Measurements from ENCODE around the gene SGMS2.
"Not testable (repeated sequence)": the region's sequence is repeated elsewhere in the genome, so short reads cannot be mapped to it uniquely, and the experiment has no call there.

SGMS2 gene

GRCh38 chr4:107926875-107927274, 102.1 kb downstream of the SGMS2 start:
- not testable (repeated sequence) for H3K18ac ChIP-seq (ENCODE audit: low read depth in 1 of 2, low read length in 2 of 2); H3K36me3 ChIP-seq (ENCODE audit: control insufficient read depth in 1 of 2, insufficient read depth in 2 of 2, low read depth in 1 of 2, low read length in 2 of 2); H3K27me3 ChIP-seq (ENCODE audit: control insufficient read depth in 1 of 2, insufficient read depth in 1 of 2, low read length in 2 of 2); H4K91ac ChIP-seq (ENCODE audit: low read length); H2AFZ ChIP-seq (ENCODE audit: low read depth, low read length); H3K4me2 ChIP-seq (ENCODE audit: low read length, poor library complexity, severe bottlenecking); H3K27ac ChIP-seq (ENCODE audit: low read length, poor library complexity, severe bottlenecking); H2BK5ac ChIP-seq (ENCODE audit: low read depth, low read length, poor library complexity, severe bottlenecking); H3K4ac ChIP-seq (ENCODE audit: low read depth in 1 of 2, low read length in 2 of 2); H2AK5ac ChIP-seq (ENCODE audit: low read length, severe bottlenecking); H2BK12ac ChIP-seq (ENCODE audit: low read length in 2 of 2); H3K4me1 ChIP-seq (ENCODE audit: control insufficient read depth, insufficient read depth, low read depth, low read length); H3K23ac ChIP-seq (ENCODE audit: low read length in 2 of 2); H4K8ac ChIP-seq (ENCODE audit: low read length); H2BK15ac ChIP-seq (ENCODE audit: low read depth, poor library complexity, severe bottlenecking); H3K4me3 ChIP-seq (ENCODE audit: insufficient read depth in 1 of 2, low read depth in 1 of 2, low read length in 2 of 2); H3K79me1 ChIP-seq (replicated peaks; ENCODE audit: low read length, poor library complexity, severe bottlenecking); H3K9me3 ChIP-seq (ENCODE audit: control insufficient read depth, low read length); H3K9ac ChIP-seq (ENCODE audit: low read length); DNase-seq; H3K14ac ChIP-seq (ENCODE audit: low read length in 2 of 2); H2BK120ac ChIP-seq (ENCODE audit: low read depth, low read length)
- WGBS, result no CpG with 5 or more reads among the region's 4 CpGs

DNA sequence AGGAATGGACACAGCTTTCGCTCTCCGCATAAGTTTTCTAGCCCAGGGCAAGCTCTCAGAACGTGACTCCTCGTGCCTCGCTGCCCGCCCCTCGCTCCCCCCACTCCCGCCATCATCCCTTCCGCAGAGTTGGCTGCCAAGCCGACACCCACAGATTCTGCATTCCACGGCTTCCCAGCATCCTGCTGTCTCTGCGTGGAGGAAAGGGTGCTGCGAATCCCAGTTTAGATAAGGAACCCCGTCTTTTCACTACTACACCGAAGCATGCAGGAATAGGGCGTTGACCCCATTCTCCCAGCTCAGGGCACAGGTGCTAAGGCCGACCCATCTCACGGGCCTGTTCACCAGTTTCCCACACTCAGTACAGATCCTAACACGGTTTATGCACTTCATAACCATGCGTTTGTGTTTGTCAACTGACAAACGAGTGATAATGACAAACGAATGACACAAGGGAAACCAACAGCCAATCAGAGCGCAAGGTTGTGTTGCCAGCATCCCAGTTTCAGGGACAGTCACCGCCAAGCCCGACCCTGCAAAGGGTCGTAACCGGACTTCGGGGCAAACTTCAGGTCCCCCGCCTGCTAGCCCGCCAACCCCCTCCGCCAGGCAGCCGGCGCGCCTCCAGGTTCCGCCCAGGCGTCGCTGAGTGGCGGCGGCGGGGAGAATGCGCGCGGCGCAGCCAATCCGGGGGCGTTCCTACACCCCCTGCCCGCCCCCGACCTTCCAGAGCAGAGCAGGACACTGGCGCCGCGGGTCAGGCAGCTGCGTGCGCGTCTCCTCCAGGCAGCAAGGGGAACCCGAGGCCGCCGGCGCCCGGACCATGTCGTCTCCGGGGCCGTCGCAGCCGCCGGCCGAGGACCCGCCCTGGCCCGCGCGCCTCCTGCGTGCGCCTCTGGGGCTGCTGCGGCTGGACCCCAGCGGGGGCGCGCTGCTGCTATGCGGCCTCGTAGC, 106.4 kb downstream of the SGMS2 start, which contains the start of gene CYP2U1:
CYP2U1 (plus strand) TSS at position 729 of the 954 bp plus-strand sequence; CDS start at position 824, 95 bp downstream.
- Histone ChIP-seq H3K14ac (ENCODE audit: low read length in 2 of 2) (peak within 1 kb of the TSS in 1 of 2 experiments; percentile 66), H3K9ac (ENCODE audit: low read length) (peak within 1 kb of the TSS; percentile 87), H2BK12ac (ENCODE audit: low read length in 2 of 2) (peak within 1 kb of the TSS; percentile 39 to 47), H4K91ac (ENCODE audit: low read length) (peak within 1 kb of the TSS; percentile 82), H3K9me3 (ENCODE audit: control insufficient read depth, low read length) (no peaks in the 10 kb centered on the region), H3K36me3 (ENCODE audit: control insufficient read depth in 1 of 2, insufficient read depth in 2 of 2, low read depth in 1 of 2, low read length in 2 of 2) (no peaks in the 10 kb centered on the region), H2AFZ (ENCODE audit: low read depth, low read length) (peak within 1 kb of the TSS; percentile 87), H3K27me3 (ENCODE audit: control insufficient read depth in 1 of 2, insufficient read depth in 1 of 2, low read length in 2 of 2) (no peaks in the 10 kb centered on the region), H2AK5ac (ENCODE audit: low read length, severe bottlenecking) (no peak within 1 kb of the TSS), H2BK5ac (ENCODE audit: low read depth, low read length, poor library complexity, severe bottlenecking) (no peak within 1 kb of the TSS), H3K4me3 (ENCODE audit: insufficient read depth in 1 of 2, low read depth in 1 of 2, low read length in 2 of 2) (peak within 1 kb of the TSS; percentile 76 to 83), H3K27ac (ENCODE audit: low read length, poor library complexity, severe bottlenecking) (peak within 1 kb of the TSS; percentile 16), H3K4ac (ENCODE audit: low read depth in 1 of 2, low read length in 2 of 2) (peak within 1 kb of the TSS in 1 of 2 experiments; percentile 31), H3K79me1 (replicated peaks; ENCODE audit: low read length, poor library complexity, severe bottlenecking) (peaks cover 8% of the 10 kb centered on the region), H3K4me1 (ENCODE audit: control insufficient read depth, insufficient read depth, low read depth, low read length) (peaks cover 12% of the 10 kb centered on the region), H3K4me2 (ENCODE audit: low read length, poor library complexity, severe bottlenecking) (peak within 1 kb of the TSS; percentile 98), H3K23ac (ENCODE audit: low read length in 2 of 2) (no peak within 1 kb of the TSS), H2BK120ac (ENCODE audit: low read depth, low read length) (peak within 1 kb of the TSS; percentile 49), H4K8ac (ENCODE audit: low read length) (peak within 1 kb of the TSS; percentile 75), H2BK15ac (ENCODE audit: low read depth, poor library complexity, severe bottlenecking) (no peak within 1 kb of the TSS), H3K18ac (ENCODE audit: low read depth in 1 of 2, low read length in 2 of 2) (peak within 1 kb of the TSS; percentile 54 to 85)
- 12% methylated on average over 69 of the region's 78 CpGs for WGBS
- DNase-seq, result peak; percentile 83

DNA sequence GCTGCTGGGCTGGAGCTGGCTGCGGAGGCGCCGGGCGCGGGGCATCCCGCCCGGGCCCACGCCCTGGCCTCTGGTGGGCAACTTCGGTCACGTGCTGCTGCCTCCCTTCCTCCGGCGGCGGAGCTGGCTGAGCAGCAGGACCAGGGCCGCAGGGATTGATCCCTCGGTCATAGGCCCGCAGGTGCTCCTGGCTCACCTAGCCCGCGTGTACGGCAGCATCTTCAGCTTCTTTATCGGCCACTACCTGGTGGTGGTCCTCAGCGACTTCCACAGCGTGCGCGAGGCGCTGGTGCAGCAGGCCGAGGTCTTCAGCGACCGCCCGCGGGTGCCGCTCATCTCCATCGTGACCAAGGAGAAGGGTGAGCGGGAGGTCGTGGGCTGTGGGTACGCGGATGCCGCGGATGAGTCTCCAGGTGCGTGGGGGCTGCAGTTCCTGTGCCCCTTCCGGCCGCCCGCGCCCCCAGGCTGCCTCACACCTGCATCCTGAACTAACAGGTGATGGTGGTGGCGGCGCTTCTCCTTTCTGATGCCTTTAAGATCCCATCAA, 107.1 kb downstream of the SGMS2 start:
- DNase-seq, result no peak
- Histone ChIP-seq H3K14ac (ENCODE audit: low read length in 2 of 2) (peak overlapping the region in 1 of 2 experiments; percentile 66), H2BK12ac (ENCODE audit: low read length in 2 of 2) (no peak overlapping the region), H3K79me1 (replicated peaks; ENCODE audit: low read length, poor library complexity, severe bottlenecking) (peaks cover 8% of the 10 kb centered on the region), H3K18ac (ENCODE audit: low read depth in 1 of 2, low read length in 2 of 2) (peak overlapping the region; percentile 37 to 85), H2AK5ac (ENCODE audit: low read length, severe bottlenecking) (no peak overlapping the region), H3K4me3 (ENCODE audit: insufficient read depth in 1 of 2, low read depth in 1 of 2, low read length in 2 of 2) (peak overlapping the region; percentile 76 to 83), H3K23ac (ENCODE audit: low read length in 2 of 2) (no peak overlapping the region), H4K8ac (ENCODE audit: low read length) (peak overlapping the region; percentile 66), H3K9me3 (ENCODE audit: control insufficient read depth, low read length) (no peaks in the 10 kb centered on the region), H3K36me3 (ENCODE audit: control insufficient read depth in 1 of 2, insufficient read depth in 2 of 2, low read depth in 1 of 2, low read length in 2 of 2) (no peaks in the 10 kb centered on the region), H3K27ac (ENCODE audit: low read length, poor library complexity, severe bottlenecking) (no peak overlapping the region), H4K91ac (ENCODE audit: low read length) (peak overlapping the region; percentile 82), H3K9ac (ENCODE audit: low read length) (peak overlapping the region; percentile 87), H2BK120ac (ENCODE audit: low read depth, low read length) (peak overlapping the region; percentile 49), H3K4me1 (ENCODE audit: control insufficient read depth, insufficient read depth, low read depth, low read length) (peaks cover 12% of the 10 kb centered on the region), H2BK5ac (ENCODE audit: low read depth, low read length, poor library complexity, severe bottlenecking) (no peak overlapping the region), H3K4me2 (ENCODE audit: low read length, poor library complexity, severe bottlenecking) (peak overlapping the region; percentile 98), H2AFZ (ENCODE audit: low read depth, low read length) (peak overlapping the region; percentile 87), H3K27me3 (ENCODE audit: control insufficient read depth in 1 of 2, insufficient read depth in 1 of 2, low read length in 2 of 2) (no peaks in the 10 kb centered on the region), H2BK15ac (ENCODE audit: low read depth, poor library complexity, severe bottlenecking) (no peak overlapping the region), H3K4ac (ENCODE audit: low read depth in 1 of 2, low read length in 2 of 2) (peak overlapping the region in 1 of 2 experiments; percentile 31)
- 12% methylated on average over 41 of the region's 45 CpGs for WGBS

DNA sequence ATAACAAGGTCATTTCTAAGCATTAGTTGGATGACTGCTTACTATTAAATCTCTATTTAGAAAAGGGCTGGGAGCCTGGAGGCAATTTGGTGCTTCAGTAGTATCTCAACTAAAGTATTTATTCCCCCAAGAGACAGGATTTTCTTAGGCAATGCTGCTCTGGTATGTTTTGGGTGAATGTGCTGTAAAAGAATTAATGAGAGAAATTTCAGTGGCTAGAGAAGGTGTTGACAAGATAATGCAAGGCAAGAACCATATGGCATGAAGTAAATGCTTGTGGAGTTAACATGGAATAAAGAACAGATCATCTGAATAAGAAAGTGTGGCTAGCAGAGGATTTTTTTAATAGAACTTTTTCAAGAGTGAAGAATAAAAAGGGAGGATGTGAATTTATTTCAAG, 110.5 kb downstream of the SGMS2 start:
- H3K27me3 ChIP-seq (ENCODE audit: control insufficient read depth in 1 of 2, insufficient read depth in 1 of 2, low read length in 2 of 2), result no peaks in the 10 kb centered on the region
- peaks cover 8% of the 10 kb centered on the region for H3K79me1 ChIP-seq (replicated peaks; ENCODE audit: low read length, poor library complexity, severe bottlenecking)
- no peak overlapping the region for H4K8ac ChIP-seq (ENCODE audit: low read length)
- no peak overlapping the region for H2BK120ac ChIP-seq (ENCODE audit: low read depth, low read length)
- H3K23ac ChIP-seq (ENCODE audit: low read length in 2 of 2), result no peak overlapping the region
- no peak overlapping the region for H2AK5ac ChIP-seq (ENCODE audit: low read length, severe bottlenecking)
- no peak overlapping the region for H3K18ac ChIP-seq (ENCODE audit: low read depth in 1 of 2, low read length in 2 of 2)
- no peak overlapping the region for H3K4me3 ChIP-seq (ENCODE audit: insufficient read depth in 1 of 2, low read depth in 1 of 2, low read length in 2 of 2)
- no peak overlapping the region for H2BK5ac ChIP-seq (ENCODE audit: low read depth, low read length, poor library complexity, severe bottlenecking)
- H3K36me3 ChIP-seq (ENCODE audit: control insufficient read depth in 1 of 2, insufficient read depth in 2 of 2, low read depth in 1 of 2, low read length in 2 of 2), result peaks cover 0 to 3% of the 10 kb centered on the region in 2 experiments
- DNase-seq, result no peak
- no peak overlapping the region for H2AFZ ChIP-seq (ENCODE audit: low read depth, low read length)
- H3K9ac ChIP-seq (ENCODE audit: low read length), result no peak overlapping the region
- H3K14ac ChIP-seq (ENCODE audit: low read length in 2 of 2), result no peak overlapping the region
- H2BK12ac ChIP-seq (ENCODE audit: low read length in 2 of 2), result no peak overlapping the region
- no peaks in the 10 kb centered on the region for H3K9me3 ChIP-seq (ENCODE audit: control insufficient read depth, low read length)
- no peak overlapping the region for H3K27ac ChIP-seq (ENCODE audit: low read length, poor library complexity, severe bottlenecking)
- H3K4ac ChIP-seq (ENCODE audit: low read depth in 1 of 2, low read length in 2 of 2), result no peak overlapping the region
- H3K4me1 ChIP-seq (ENCODE audit: control insufficient read depth, insufficient read depth, low read depth, low read length), result peaks cover 12% of the 10 kb centered on the region
- H2BK15ac ChIP-seq (ENCODE audit: low read depth, poor library complexity, severe bottlenecking), result no peak overlapping the region
- no peak overlapping the region for H3K4me2 ChIP-seq (ENCODE audit: low read length, poor library complexity, severe bottlenecking)
- H4K91ac ChIP-seq (ENCODE audit: low read length), result no peak overlapping the region
